ENCODE data around the gene SSH3. TPM values are rescaled to one million over a fixed set of nuclear protein-coding genes. Genes with fewer than 3 reads are reported as not detected.

The SSH3 gene
- total and polyA plus RNA-seq, 2 experiments from 2014 or later = 26.7 to 39.9 TPM

GRCh38 chr11:67280341-67280787 lies 23.0 kb upstream of the SSH3 start:
- Histone ChIP-seq H3K9me3 (ENCODE audit: low read depth) (no peaks in the 10 kb centered on the region), H3K27me3 (no peaks in the 10 kb centered on the region), H3K4me1 (ENCODE audit: low read depth) (peaks cover 14% of the 10 kb centered on the region), H3K27ac (no peak overlapping the region), H3K36me3 (peaks cover 34% of the 10 kb centered on the region), H3K4me3 (no peak overlapping the region)
- DNase-seq (ENCODE audit: low read depth in 1 of 2, low spot score in 1 of 2) = no peak
- no peak for TF ChIP-seq CTCF (IDR thresholded peaks at IDR 0.05; ENCODE audit: low read depth, low read length)

GRCh38 chr11:67280788-67281551 lies 22.4 kb upstream of the SSH3 start:
- H3K36me3 ChIP-seq = peaks cover 34% of the 10 kb centered on the region
- TF ChIP-seq CTCF (IDR thresholded peaks at IDR 0.05; ENCODE audit: low read depth, low read length) = no peak
- no peak for DNase-seq (ENCODE audit: low read depth in 1 of 2, low spot score in 1 of 2)
- H3K4me3 ChIP-seq = no peak overlapping the region
- H3K27me3 ChIP-seq = no peaks in the 10 kb centered on the region
- H3K9me3 ChIP-seq (ENCODE audit: low read depth) = no peaks in the 10 kb centered on the region
- H3K27ac ChIP-seq = no peak overlapping the region
- H3K4me1 ChIP-seq (ENCODE audit: low read depth) = peaks cover 14% of the 10 kb centered on the region

DNA sequence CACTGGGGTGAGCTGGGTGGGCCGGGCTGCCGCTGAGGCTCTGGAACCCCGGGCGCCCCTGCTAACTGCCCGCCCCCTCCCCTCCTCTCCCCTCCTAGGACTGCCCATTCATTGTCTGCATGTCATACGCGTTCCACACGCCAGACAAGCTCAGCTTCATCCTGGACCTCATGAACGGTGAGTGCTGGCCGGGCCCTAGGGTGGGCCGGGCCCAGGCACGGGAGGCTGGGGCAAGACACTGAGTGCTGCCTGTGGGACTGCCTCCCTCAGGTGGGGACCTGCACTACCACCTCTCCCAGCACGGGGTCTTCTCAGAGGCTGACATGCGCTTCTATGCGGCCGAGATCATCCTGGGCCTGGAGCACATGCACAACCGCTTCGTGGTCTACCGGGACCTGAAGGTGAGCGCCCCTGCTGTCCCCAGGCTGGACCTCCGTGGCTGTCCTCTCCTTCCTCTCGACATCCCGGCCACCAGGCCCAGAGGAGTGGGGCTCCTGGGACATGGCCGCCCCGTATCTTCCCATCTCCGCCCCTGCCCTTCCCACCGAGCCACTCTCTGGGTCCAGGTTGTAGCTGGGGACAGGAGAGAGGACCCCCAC lies 21.7 kb upstream of the SSH3 start:
- Histone ChIP-seq H3K4me1 (ENCODE audit: low read depth) (peaks cover 12% of the 10 kb centered on the region), H3K27me3 (no peaks in the 10 kb centered on the region), H3K4me3 (no peak overlapping the region), H3K27ac (no peak overlapping the region), H3K9me3 (ENCODE audit: low read depth) (no peaks in the 10 kb centered on the region), H3K36me3 (peaks cover 34% of the 10 kb centered on the region)
- DNase-seq (ENCODE audit: low read depth in 1 of 2, low spot score in 1 of 2) = no peak
- TF ChIP-seq CTCF (IDR thresholded peaks at IDR 0.05; ENCODE audit: low read depth, low read length) = no peak

- Histone ChIP-seq H3K9me3 (ENCODE audit: low read depth) (no peaks in the 10 kb centered on the region), H3K4me1 (ENCODE audit: low read depth) (peaks cover 6% of the 10 kb centered on the region), H3K36me3 (peaks cover 34% of the 10 kb centered on the region), H3K27me3 (no peaks in the 10 kb centered on the region), H3K4me3 (no peak overlapping the region), H3K27ac (no peak overlapping the region)
- TF ChIP-seq CTCF (IDR thresholded peaks at IDR 0.05; ENCODE audit: low read depth, low read length) = no peak
- DNase-seq (ENCODE audit: low read depth in 1 of 2, low spot score in 1 of 2) = no peak
These were observed 21.0 kb upstream of the SSH3 start for GRCh38 chr11:67282155-67282875.

GRCh38 chr11:67282876-67283371 lies 20.4 kb upstream of the SSH3 start:
- no peak for TF ChIP-seq CTCF (IDR thresholded peaks at IDR 0.05; ENCODE audit: low read depth, low read length)
- peaks cover 34% of the 10 kb centered on the region for H3K36me3 ChIP-seq
- no peaks in the 10 kb centered on the region for H3K27me3 ChIP-seq
- H3K9me3 ChIP-seq (ENCODE audit: low read depth) = no peaks in the 10 kb centered on the region
- DNase-seq (ENCODE audit: low read depth in 1 of 2, low spot score in 1 of 2) = no peak
- no peak overlapping the region for H3K27ac ChIP-seq
- peaks cover 7% of the 10 kb centered on the region for H3K4me1 ChIP-seq (ENCODE audit: low read depth)
- no peak overlapping the region for H3K4me3 ChIP-seq
